HUES6 (cell line): ENCODE measurements around the gene HMG20A.

Experiments used
- H3K27ac ChIP-seq: 2 replicates; pipeline ENCODE4 v1.7.0; 2013; ENCODE audit warnings: low read depth, mild to moderate bottlenecking, low read length, inconsistent platforms
- H3K27me3 ChIP-seq: 2 replicates; pipeline ENCODE4 v1.6.1; 2013; ENCODE audit warnings: low read length; ENCODE audit not compliant: control insufficient read depth, insufficient read depth
- H3K36me3 ChIP-seq: 2 replicates; pipeline ENCODE4 v1.6.1; 2013; ENCODE audit warnings: low read length; ENCODE audit not compliant: control insufficient read depth, insufficient read depth
- H3K4me1 ChIP-seq: 2 replicates; pipeline ENCODE4 v1.6.1; 2013; ENCODE audit warnings: low read length; ENCODE audit not compliant: control insufficient read depth, insufficient read depth
- H3K4me3 ChIP-seq: 2 replicates; pipeline ENCODE4 v1.5.1; 2013; ENCODE audit warnings: low read depth, low read length
- H3K9ac ChIP-seq: one replicate; pipeline ENCODE4 v1.6.1; 2013; ENCODE audit warnings: mild to moderate bottlenecking, low read length
- H3K9me3 ChIP-seq: 2 replicates; pipeline ENCODE4 v1.6.1; 2013; ENCODE audit warnings: low read depth, low read length; ENCODE audit not compliant: control insufficient read depth, insufficient read depth

The HMG20A gene

DNA sequence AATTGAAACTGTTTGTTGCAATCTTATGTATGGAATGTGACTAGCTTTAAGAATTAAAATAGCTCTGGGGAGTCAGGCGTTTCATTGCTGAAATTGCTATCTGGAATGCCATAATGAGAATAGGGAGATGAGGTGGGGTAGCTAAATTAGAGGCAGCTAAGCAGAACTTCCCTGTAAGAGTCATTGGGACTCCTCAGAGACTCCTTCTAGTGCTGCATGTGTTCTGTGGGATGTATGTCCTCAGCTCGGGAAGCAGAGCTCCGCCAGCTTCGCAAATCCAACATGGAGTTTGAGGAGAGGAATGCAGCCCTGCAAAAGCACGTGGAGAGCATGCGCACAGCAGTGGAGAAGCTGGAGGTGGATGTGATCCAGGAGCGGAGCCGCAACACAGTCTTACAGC is 57.4 kb downstream of the HMG20A start:
- H3K27me3 ChIP-seq: no peaks in the 10 kb centered on the region
- H3K9ac ChIP-seq: no peak overlapping the region
- no peak overlapping the region for H3K27ac ChIP-seq
- H3K4me1 ChIP-seq: peaks cover 25% of the 10 kb centered on the region
- peaks cover 37% of the 10 kb centered on the region for H3K36me3 ChIP-seq
- H3K4me3 ChIP-seq: no peak overlapping the region
- H3K9me3 ChIP-seq: no peaks in the 10 kb centered on the region

DNA sequence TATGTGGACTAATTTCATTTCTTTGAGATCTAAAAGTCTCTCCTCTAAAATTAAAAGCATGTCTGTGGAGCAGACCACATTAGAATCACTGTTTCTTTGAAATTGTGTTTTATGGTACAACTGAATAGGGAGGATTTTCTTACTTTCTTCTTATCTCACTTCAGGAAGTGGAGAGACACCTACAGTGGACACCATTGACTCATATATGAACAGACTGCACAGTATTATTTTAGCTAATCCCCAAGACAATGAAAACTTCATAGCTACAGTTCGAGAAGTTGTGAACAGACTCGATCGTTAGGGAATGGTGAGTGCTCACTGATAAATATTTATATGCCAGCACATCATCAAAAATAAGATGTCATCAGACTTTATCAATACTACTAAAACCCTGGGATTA is 58.3 kb downstream of the HMG20A start:
- Histone ChIP-seq H3K27ac (no peak overlapping the region), H3K9me3 (no peaks in the 10 kb centered on the region), H3K9ac (no peak overlapping the region), H3K36me3 (peaks cover 40% of the 10 kb centered on the region), H3K4me1 (peaks cover 32% of the 10 kb centered on the region), H3K4me3 (no peak overlapping the region), H3K27me3 (no peaks in the 10 kb centered on the region)

DNA sequence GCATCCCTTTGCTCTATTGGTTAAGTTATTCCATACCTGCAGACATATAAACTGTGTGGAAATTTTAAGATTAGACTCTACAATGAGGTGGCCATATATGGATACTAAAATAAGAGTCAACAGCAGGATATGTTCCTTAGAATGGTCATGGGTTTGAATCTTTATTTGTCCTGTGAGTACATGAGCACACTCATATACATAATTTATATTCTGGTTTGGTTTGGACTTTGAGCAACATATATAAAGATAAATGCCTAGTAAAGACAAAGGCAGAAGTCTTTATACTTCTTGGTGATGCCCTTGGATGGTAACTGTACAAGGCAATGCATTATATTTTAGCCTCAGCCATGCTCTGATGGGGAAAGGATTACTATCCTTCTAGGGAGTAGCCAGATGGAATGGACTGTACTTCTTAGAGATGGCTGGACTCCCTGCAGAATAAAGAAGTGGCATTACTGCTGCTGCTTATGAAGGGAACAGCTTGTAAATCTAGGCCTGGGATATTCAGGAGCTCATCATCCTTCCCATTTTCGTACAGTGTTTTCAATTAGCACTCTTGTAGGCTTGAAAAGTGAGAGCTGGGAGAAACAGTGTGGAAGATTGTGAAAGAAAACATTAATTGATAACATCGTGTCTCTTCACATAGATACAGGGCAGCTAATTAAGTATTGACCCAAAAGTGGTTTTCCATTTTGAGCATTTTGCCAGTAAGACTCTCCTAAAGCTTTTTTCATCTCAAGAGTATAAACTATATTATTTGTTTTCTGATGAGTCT is 60.4 kb downstream of the HMG20A start:
- H3K4me1 ChIP-seq: peaks cover 20% of the 10 kb centered on the region
- H3K36me3 ChIP-seq: peaks cover 50% of the 10 kb centered on the region
- H3K27ac ChIP-seq: no peak overlapping the region

DNA sequence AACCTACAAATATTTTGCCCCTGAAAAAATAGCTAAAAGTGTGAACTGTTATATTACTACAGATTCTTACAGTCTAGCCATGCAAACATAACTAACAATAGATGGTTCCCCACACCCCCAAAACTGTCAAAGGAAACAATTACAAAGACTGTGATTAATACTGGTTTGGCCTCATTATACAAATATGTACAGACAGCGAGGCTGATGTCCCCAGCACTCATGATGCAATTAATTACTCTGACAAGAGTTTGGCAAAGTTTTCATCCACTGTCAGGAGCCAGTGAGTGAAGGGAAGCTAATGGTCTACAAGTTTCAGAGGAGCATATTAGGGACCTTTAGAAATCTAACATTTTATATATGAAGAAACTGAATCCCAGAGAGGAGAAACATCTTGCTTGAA is 61.0 kb downstream of the HMG20A start:
- peaks cover 52% of the 10 kb centered on the region for H3K36me3 ChIP-seq
- H3K4me1 ChIP-seq: peaks cover 20% of the 10 kb centered on the region
- H3K27ac ChIP-seq: no peak overlapping the region
- no peaks in the 10 kb centered on the region for H3K9me3 ChIP-seq
- no peaks in the 10 kb centered on the region for H3K27me3 ChIP-seq
- no peak overlapping the region for H3K4me3 ChIP-seq
- H3K9ac ChIP-seq: no peak overlapping the region

More for the DNA sequence above, 60.4 kb downstream of the HMG20A start:
- Histone ChIP-seq H3K4me3 (no peak overlapping the region), H3K9ac (no peak overlapping the region), H3K27me3 (no peaks in the 10 kb centered on the region), H3K9me3 (no peaks in the 10 kb centered on the region)

DNA sequence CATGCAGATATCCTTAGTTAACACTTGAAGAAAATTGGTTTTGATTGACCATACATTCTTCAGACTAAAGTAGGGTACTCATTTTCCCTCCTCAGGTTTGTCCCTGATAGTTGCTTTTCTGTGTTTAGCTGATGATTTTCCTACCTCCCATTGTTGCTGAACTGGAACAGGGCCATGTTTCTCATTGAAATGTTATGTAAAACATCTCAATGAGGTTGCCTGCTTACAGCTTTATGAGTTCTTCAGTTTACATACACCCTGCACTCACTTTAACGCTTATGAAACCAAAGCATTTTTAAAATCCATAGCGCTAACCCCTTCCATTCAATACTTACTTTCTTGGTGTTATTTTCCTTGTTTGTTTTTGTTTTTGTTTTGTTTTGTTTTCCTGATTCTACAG is 61.9 kb downstream of the HMG20A start:
- peaks cover 57% of the 10 kb centered on the region for H3K36me3 ChIP-seq
- H3K4me1 ChIP-seq: peaks cover 28% of the 10 kb centered on the region
- H3K27me3 ChIP-seq: no peaks in the 10 kb centered on the region
- no peaks in the 10 kb centered on the region for H3K9me3 ChIP-seq
- H3K9ac ChIP-seq: no peak overlapping the region
- no peak overlapping the region for H3K4me3 ChIP-seq
- no peak overlapping the region for H3K27ac ChIP-seq

DNA sequence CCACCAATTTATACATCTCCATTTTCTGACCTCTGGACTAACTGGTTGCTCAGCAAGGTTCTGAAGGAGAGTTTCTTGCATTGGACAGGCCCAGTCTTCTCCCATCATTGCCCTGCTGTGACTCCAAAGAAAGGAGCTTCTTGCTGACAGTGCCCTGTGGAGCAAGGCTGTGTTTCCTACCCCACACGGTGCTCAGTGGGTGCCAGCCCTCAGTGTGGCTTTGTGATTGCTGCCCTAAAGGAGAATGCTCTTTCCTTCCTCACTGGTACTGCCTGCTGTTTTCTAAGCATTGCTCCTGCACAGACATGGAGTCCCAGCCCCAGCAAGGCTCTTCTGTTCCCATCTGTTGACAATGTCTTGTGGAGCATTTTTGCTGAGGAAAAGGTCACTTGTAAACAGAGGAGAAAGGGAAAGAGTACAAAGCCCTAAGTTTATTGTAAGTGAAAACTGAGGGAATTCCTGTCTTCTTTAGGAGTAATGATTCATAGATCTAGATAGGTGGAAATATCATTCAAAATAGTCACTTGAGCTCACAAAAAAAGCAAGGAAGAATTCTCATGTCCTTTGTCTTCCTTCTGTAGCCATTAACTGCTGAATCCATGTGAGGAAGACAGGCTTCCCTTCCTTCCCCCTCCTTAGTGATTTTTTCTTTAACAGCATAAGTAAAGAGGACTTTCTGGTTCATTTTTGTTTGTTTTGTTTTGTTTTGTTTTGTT is 62.9 kb downstream of the HMG20A start:
- Histone ChIP-seq H3K9me3 (no peaks in the 10 kb centered on the region), H3K9ac (peak overlapping the region; percentile 26), H3K27ac (no peak overlapping the region), H3K36me3 (peaks cover 49% of the 10 kb centered on the region), H3K27me3 (no peaks in the 10 kb centered on the region), H3K4me3 (no peak overlapping the region), H3K4me1 (peaks cover 29% of the 10 kb centered on the region)

DNA sequence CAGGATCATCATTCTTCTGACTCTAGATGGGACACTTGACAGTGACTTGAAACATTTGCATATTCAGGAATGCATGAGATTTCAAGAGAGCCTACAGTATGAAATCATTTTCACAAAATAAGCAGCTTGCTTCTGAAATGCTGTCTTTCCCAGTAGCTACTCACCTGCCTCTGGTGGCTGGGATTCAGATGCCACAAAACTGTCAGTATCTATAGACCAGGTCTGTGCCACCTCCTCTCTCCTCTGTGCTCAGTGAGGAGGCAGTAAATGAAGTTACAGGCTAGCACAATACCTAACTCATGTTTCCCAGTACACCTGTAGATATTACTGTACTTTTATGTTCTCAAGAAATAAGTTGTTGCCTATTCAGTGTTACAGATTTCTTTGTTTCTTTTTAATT is 64.3 kb downstream of the HMG20A start:
- H3K27ac ChIP-seq: no peak overlapping the region
- H3K4me3 ChIP-seq: no peak overlapping the region
- peaks cover 34% of the 10 kb centered on the region for H3K4me1 ChIP-seq
- no peak overlapping the region for H3K9ac ChIP-seq
- H3K27me3 ChIP-seq: no peaks in the 10 kb centered on the region
- no peaks in the 10 kb centered on the region for H3K9me3 ChIP-seq
- H3K36me3 ChIP-seq: peaks cover 35% of the 10 kb centered on the region

DNA sequence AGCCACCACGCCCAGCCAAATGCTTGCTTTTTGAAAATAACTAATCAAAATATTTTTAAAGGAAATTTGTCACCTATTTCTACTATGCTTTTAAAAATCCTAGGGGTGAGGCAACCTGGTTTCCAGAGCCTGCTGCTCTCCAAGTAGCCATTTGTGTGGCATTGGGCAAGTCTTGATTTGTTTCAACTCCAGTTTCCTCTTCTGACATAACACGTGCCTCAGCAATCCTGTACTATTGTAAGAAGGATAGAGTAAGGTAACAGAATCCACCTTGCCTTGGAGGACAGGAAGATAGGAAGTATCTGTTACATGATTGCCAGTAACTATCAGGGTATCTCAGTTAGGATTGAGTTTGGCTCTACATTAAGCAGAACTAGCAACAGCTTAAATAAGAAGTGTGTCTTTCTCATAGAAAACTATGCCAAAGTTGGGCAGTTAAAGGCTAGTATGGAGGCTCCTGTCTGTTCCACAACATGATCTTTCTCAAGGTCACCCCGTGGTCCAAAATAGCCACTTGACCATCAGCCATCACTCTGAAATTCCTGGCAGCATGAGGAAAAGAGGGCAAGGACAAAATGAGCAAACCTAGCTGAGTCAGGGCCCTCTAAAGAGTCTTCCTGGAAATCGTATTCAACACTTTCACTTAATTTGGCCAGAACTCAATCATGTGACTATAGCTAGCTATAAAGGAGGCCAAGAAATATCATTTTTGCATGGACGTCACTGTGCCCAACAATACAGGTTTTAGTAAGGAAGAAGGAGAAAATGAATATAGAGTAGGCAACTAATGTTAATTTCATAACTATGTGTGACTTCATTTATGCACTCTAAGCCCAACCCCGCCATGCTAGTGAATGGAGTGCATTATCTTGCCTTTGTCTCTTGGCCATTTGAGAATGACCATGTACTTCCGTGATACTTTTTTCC is 66.1 kb downstream of the HMG20A start:
- Histone ChIP-seq H3K4me1 (peaks cover 34% of the 10 kb centered on the region), H3K9ac (no peak overlapping the region), H3K27me3 (no peaks in the 10 kb centered on the region), H3K9me3 (no peaks in the 10 kb centered on the region), H3K27ac (no peak overlapping the region; the same call in 1 of the 2 replicates), H3K36me3 (peaks cover 24% of the 10 kb centered on the region), H3K4me3 (no peak overlapping the region)

DNA sequence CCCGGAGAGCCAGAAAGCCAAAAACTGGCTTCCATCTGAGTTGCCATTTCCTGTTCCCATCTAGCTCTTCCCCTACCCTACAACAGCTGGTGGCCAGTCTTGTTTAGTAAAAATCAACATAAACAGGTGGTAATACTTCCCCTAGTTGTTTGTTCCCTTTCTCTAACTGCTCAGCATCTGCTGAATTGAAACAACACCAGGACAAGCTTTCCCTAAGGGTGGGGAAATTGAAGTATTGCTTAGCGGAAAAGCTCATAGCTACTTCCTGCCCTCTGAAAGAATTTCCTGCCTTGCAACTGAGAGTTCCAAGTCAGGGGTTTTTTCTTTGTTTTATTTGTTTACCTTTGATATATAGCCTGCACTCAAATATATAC is 66.8 kb downstream of the HMG20A start:
- peaks cover 24% of the 10 kb centered on the region for H3K36me3 ChIP-seq
- no peak overlapping the region for H3K9ac ChIP-seq
- H3K27me3 ChIP-seq: no peaks in the 10 kb centered on the region
- peak overlapping the region; percentile 29; the same call in 1 of the 2 replicates for H3K27ac ChIP-seq
- peaks cover 29% of the 10 kb centered on the region for H3K4me1 ChIP-seq
- no peak overlapping the region for H3K4me3 ChIP-seq
- H3K9me3 ChIP-seq: no peaks in the 10 kb centered on the region

DNA sequence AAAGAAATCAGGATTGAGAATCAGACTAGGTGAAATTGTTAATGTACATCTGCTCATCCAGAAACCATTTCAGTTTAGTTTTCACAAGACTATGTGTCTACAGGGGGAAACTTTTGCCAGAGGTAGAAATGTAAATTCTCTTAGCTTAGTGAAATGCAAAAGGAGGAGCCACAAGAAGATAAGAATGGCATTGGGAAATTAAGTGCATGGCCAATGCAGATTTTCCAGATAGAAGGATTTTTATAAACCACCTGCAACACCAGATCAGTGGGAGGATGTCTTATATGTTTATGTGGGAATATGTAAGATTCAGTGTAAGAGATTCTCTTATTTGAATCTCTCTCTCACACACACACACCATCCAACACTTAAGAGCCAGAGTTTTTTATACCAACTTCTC is 67.2 kb downstream of the HMG20A start:
- Histone ChIP-seq H3K36me3 (peaks cover 24% of the 10 kb centered on the region), H3K4me1 (peaks cover 25% of the 10 kb centered on the region), H3K4me3 (no peak overlapping the region), H3K27ac (0 out of 2 replicates have a peak overlapping the region, but pooled peaks have one; percentile 29), H3K27me3 (no peaks in the 10 kb centered on the region), H3K9ac (no peak overlapping the region), H3K9me3 (no peaks in the 10 kb centered on the region)
